WI38 (cell line): Measurements from ENCODE around the gene PGF.

Experiments used
- H3K4me3 ChIP-seq: 2 replicates; pipeline ENCODE4 v1.5.1; 2011; ENCODE audit warnings: low read depth, mild to moderate bottlenecking, control low read depth, low read length
- CTCF ChIP-seq: IDR thresholded peaks from 2 replicates; pipeline ENCODE4 v1.5.1; 2012; ENCODE audit warnings: low read depth, mild to moderate bottlenecking, control low read depth, low read length

PGF gene

GRCh38 chr14:74954232-74954946 lies 1.0 kb downstream of the PGF start:
- no peak for TF ChIP-seq CTCF
- no peak overlapping the region for H3K4me3 ChIP-seq

- H3K4me3 ChIP-seq = no peak overlapping the region
- no peak for TF ChIP-seq CTCF
Observed at GRCh38 chr14:74953686-74954085, 1.7 kb downstream of the PGF start.

- no peak for TF ChIP-seq CTCF
- no peak overlapping the region for H3K4me3 ChIP-seq
Observed at GRCh38 chr14:74952697-74953484, 2.5 kb downstream of the PGF start.

- no peak for TF ChIP-seq CTCF
- no peak overlapping the region for H3K4me3 ChIP-seq
Observed at GRCh38 chr14:74952180-74952665, 3.2 kb downstream of the PGF start.

GRCh38 chr14:74951443-74952179 lies 3.8 kb downstream of the PGF start:
- H3K4me3 ChIP-seq = no peak overlapping the region
- no peak for TF ChIP-seq CTCF

- no peak overlapping the region for H3K4me3 ChIP-seq
- no peak for TF ChIP-seq CTCF
Observed at GRCh38 chr14:74950795-74951442, 4.5 kb downstream of the PGF start.
